SKM-1 treated with dmso at 0.1 percent for 144 hours (cell line): Measurements from ENCODE around the gene ALPL.
"Not testable (repeated sequence)": the region's sequence is repeated elsewhere in the genome, so short reads cannot be mapped to it uniquely, and the experiment has no call there.

ENCODE experiments used
- DNase-seq: peaks from one replicate; lab custom pipeline; 2025; ENCODE audit not compliant: unreplicated experiment; lab: John Stamatoyannopoulos, UW

Gene ALPL

GRCh38 chr1:21509351-21510112 is at the start of gene ALPL:
Gene ALPL (plus strand): TSS chr1:21509423. CDS start chr1:21554082, 44,659 bp downstream.
- DNase-seq: no peak

DNA sequence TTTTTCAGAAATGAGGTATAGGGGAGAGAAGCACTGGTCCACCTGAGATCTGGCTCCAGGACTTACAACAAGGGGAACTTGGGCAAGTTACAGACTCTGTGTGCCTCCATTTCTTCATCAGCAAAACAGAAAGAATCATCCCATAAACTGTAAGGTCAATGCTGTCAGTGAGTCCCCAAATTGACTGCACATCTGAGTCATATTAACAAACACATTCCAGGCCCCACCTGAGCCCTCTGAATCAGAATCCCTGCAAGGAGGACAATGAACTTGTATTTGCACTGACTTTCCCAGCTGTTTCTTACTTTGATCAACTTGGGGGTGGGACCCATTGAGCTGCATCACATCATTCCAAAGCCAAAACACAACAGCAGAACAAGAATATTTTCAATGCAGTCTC is 44.1 kb upstream of the ALPL start:
- not testable (repeated sequence) for DNase-seq

- not testable (repeated sequence) for DNase-seq
These were observed 41.3 kb upstream of the ALPL start for GRCh38 chr1:21467946-21468345.

DNA sequence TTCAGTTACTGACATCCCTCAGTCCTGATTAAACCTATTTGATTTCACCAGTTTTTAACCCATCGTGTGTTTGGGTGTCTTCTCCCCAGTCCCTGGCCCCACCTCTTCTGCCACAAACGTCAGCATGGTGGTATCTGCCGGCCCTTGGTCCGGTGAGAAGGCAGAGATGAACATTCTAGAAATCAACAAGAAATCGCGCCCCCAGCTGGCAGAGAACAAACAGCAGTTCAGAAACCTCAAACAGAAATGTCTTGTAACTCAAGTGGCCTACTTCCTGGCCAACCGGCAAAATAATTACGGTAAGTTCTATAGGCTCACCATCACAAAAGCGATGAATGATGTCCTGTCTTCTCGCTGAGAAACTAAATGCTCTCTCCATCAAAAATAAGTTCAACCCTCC is 40.6 kb upstream of the ALPL start:
- DNase-seq: no peak

- DNase-seq: no peak
These were observed 39.6 kb upstream of the ALPL start for GRCh38 chr1:21469581-21469980.

- DNase-seq: no peak
These were observed 36.4 kb upstream of the ALPL start for GRCh38 chr1:21472861-21473260.

- DNase-seq: no peak
These were observed 30.9 kb upstream of the ALPL start for GRCh38 chr1:21478356-21478755.

- not testable (repeated sequence) for DNase-seq
These were observed 25.3 kb upstream of the ALPL start for GRCh38 chr1:21483881-21484280.

DNA sequence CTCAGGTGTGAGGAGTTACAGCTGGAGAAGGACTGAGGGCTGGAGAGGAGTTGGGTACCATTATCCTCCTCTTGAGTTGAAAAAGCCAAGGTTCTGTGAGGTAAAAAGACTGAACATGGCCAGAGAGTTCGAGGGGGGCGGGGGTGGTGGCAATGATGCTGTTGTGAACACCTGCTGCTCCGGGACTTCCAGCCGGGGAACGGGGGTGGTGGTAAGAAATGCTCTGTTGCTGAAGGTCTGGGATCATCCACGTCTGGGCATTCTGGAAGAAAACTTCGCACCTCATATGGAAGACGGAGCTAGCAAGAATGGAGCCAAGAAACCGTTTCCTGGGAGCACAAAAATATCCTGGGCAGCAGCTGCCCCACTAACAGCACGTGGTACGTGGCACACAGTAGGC is 20.1 kb upstream of the ALPL start:
- no peak for DNase-seq

DNA sequence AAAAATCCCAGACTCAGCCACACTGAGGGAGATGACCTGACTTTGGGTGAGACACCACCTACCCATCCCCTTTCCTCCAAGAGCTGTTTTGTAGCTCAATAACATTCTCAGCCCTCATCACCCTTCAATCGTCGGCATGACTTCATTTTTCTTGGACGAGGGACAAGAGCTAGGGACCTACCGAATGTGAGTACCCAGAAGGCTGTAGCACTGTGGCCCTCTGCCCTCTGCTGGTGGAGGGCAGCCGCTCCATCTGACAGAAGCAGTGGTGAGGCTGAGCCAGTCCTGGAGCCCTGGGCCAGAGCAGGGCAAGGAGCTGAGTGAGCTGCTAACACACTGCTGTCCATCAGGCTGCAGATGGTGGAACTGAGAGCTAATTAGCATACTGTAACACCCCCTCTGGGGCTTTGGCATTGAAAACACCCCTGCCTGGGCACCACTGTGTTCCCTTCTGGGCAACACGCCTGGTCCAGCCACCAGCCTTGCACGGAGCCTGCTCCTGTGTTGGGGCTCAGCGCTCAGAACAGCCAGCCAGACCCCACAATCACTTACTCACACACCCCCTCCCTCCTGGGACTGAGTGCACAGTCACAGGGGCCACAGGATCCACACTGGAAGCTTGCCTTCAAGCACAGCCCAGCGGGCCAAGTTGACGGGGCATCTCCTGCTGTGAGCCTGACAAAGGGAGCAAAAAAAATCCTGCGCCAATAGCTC is 18.3 kb upstream of the ALPL start:
- DNase-seq: peak; percentile 25

GRCh38 chr1:21491488-21492355 is 17.5 kb upstream of the ALPL start:
- DNase-seq: no peak

GRCh38 chr1:21492356-21492625 is 16.9 kb upstream of the ALPL start:
- DNase-seq: no peak

DNA sequence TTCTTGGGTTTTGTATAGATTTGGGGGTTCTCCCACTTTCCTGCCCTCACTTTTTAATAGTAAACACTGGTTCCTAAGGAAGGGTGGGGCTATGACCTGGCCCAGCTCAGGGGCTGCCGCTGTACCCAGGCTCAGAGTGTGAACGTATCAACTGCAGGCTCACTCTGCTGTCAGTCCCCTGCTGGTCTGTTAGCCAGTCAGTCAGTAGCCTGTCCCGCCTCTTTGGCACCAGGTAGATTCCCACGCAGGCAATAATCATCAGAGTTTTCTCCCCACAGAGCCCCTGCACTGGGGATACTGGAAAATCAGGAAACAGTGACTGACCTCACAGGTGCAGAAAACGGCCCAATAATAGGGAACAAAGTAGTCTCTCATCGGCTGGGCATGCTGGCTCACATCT is 15.0 kb upstream of the ALPL start:
- DNase-seq: no peak

DNA sequence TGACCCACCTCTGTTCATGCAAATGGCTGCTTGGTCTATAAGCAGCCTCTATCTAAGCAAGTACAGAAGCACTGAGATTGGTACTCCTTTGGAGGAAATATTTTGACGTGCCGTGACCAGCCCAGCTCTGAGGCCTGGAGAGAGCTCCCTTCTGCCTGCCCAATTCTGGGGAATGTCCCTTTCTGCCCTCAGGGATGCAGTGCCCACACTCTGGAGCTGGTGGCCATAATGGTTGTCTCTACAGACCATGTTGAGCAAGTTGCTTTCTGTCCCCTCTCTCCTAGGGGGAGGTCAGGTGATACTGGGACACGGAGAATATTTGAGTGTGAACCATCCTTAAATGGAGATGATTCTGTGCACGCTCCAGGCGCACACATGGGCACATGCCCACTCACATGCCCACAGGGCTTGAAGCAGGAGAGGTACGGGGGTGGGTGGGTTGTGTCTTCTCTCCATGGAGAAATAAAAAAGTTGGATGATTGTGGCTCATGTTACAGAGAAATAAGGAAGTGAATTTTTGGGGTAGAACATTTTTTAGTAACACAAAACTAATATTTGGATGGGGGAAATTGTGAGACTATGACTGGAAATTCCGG is 13.9 kb upstream of the ALPL start:
- no peak for DNase-seq

- no peak for DNase-seq
These were observed 13.2 kb upstream of the ALPL start for GRCh38 chr1:21496063-21496462.

GRCh38 chr1:21496886-21497285 is 12.3 kb upstream of the ALPL start:
- DNase-seq: no peak

DNA sequence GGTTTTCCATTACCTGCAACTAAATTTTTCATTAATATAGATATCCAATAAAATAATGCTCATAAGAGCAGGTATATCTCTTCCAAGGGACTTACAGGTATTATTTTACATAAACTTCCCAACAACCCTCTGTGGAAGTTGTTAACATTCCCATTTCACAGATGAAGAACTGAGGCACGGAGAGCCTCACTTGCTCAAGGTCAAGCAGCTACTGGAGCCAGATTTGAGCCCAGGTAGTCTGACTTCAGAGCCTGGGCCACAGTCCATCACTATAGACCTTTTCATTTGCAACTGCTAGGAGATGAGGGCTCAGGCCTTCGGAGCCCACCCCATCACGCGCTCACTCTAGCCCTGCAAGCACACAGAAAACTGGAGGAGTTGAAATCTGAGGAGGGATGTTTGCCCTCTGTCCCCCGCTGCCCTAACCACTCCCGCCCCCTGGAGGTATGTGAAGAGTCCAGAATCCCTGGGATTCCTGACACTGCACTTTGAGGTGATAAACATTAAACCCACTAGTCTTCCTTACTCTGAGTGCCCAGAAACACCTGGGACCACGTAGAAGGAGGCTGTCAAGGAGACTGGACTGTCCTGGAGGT is 11.7 kb upstream of the ALPL start:
- DNase-seq: no peak

DNA sequence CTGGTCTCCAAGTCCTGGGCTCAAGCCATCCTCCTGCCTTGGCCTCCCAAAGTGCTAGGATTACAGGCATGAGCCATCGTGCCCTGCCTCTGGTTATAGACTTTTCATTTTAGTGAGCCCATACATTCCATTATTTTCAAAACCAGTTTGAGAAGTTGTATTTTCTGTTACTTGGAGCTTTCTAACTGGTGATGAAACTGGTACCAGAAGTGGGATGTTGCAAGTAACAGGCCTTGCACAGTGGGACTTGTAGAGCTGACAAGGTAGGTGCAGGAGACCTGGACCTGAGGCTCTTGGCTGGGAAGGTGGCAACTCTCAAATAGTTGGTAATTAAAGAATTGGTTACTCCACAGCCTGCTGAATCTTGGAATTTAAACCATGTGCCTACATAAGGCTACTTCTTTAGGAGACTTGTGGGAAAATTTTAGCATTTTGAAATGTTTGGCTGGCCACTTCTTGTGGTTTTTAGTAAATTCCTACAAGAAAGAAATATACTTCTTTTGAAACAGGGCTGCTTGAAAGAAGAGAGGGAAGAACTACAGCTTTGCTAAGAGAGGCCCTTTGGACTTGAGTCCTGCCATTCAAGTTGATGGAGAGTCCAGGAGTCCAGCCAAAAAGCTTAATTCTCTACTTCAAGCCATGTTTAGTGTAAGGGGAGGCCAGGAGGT is 9.8 kb upstream of the ALPL start:
- DNase-seq: no peak

GRCh38 chr1:21503706-21504377 is 5.4 kb upstream of the ALPL start:
- no peak for DNase-seq

- no peak for DNase-seq
These were observed 2.4 kb upstream of the ALPL start for GRCh38 chr1:21506804-21507203.
